Cardiac atrium fibroblast (primary cell): ENCODE data around the gene STARD9. TPM values are rescaled to one million over a fixed set of nuclear protein-coding genes. Genes with fewer than 3 reads are reported as not detected.

Experiments
- total RNA-seq: library from RNA; depleted of rRNA; stranded (reverse); fragments of >200 nt; gene quantifications from 2 replicates; pipeline ENCODE4 v1.2.3, GENCODE V29; 2015

The STARD9 gene
- total RNA-seq, result 3.1 and 4.5 TPM in 2 replicates

GRCh38 chr15:42575188-42576039, at the start of gene STARD9:
TSS of gene STARD9 (plus strand) at chr15:42575606. CDS start at chr15:42575716, 110 bp downstream.

GRCh38 chr15:42548249-42549031, 27.0 kb upstream of the STARD9 start, which contains the start of the genes HAUS2 and LRRC57:
TSS of gene HAUS2 (plus strand) at chr15:42548838. CDS start at chr15:42548873, 35 bp downstream.
TSS of gene LRRC57 (minus strand) at chr15:42548793. CDS start at chr15:42548434, 359 bp downstream.

GRCh38 chr15:42736793-42737528, 161.6 kb downstream of the STARD9 start, which contains the start of gene CDAN1:
TSS of gene CDAN1 (minus strand) at chr15:42737128. CDS start at chr15:42737102, 26 bp downstream.

Other genes starting within 250 kb of the STARD9 start
- gene CAPN3, start 216.1 kb upstream of the STARD9 start, total RNA-seq, result 1.4 and 2.3 TPM in 2 replicates
- 24.2 and 42.6 TPM in 2 replicates for gene ZNF106, start 84.5 kb upstream of the STARD9 start, total RNA-seq
- gene SNAP23, start 80.0 kb upstream of the STARD9 start, total RNA-seq, result 84.2 and 97.8 TPM in 2 replicates
- gene LRRC57, start 26.8 kb upstream of the STARD9 start, total RNA-seq, result 7.6 and 11.0 TPM in 2 replicates
- 45.2 and 64.6 TPM in 2 replicates for gene HAUS2, start 26.8 kb upstream of the STARD9 start, total RNA-seq
- gene CDAN1, start 161.5 kb downstream of the STARD9 start, total RNA-seq, result 7.8 and 8.1 TPM in 2 replicates